HG02642 (cell line): ENCODE measurements around the gene CWC15.
"Not testable (repeated sequence)": the region's sequence is repeated elsewhere in the genome, so short reads cannot be mapped to it uniquely, and the experiment has no call there.

Source experiments
- ATAC-seq: cut with Tn5 transposase; IDR thresholded peaks from one replicate; pipeline ENCODE4 v1.9.1; 2021; ENCODE audit warnings: mild to moderate bottlenecking; ENCODE audit not compliant: unreplicated experiment, poor library complexity

Gene CWC15

DNA sequence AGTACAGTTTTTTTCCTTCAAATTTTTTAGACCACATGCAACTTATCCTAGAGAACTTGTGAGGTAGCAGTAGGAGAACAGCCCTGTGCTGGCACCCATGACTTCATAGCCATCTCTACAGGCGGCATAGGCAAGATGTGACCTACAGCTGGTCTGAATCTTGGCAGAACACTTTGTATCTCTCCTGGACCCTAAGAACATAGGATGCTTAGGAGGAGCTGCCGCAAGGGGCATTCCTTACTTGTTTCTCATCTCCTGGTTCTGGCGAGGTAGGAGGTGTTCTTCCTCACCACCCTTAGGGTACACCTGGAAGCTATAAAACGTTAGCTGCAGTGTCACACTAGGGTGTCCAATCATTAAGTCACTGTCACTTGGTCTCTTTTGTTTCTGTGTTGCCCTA lies 16.4 kb downstream of the CWC15 start:
- no peak for ATAC-seq

DNA sequence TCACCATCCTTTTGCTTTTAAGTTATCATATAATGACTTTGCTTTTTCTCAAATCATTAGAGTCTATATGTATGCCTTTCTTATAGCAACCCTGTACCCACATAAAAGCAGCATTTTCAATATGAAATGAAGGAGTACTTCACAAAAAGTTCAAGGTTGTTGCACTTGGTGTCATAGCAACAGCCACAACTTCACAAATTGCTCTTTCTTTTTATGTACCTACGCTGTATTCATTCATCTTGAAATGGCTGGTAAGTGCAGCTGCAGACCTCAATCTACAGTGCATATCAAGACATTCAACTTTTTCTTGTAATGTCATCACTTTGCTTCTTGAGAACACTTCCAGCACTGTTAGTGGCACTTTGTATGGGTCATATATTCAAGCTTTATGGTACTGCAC lies 18.6 kb downstream of the CWC15 start:
- no peak for ATAC-seq

DNA sequence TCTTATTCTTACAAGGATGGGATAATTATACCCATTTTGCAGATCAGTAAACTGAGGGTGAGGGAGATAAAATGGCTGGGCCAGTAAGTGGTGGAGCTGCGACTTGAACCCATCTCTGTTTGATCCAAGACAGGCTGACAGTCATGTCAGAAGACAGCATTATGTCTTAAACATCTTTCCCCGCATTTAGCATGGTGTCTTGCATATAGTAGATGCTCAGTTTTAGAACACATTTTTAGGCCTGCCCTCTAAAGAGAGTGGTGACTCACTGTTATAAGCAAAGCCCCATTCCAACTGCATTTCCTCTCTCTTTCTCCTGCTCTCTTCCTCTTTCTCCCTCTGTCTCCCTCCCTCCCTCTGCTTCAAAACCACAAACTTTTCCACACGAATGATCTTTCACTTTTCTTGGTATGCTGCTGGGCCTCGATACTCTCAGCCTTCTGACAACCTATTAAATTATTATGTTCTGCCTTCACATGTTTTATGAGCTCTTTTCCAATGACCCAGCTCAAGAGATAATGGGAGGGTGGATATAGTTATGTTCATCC lies 25.2 kb downstream of the CWC15 start:
- no peak for ATAC-seq

DNA sequence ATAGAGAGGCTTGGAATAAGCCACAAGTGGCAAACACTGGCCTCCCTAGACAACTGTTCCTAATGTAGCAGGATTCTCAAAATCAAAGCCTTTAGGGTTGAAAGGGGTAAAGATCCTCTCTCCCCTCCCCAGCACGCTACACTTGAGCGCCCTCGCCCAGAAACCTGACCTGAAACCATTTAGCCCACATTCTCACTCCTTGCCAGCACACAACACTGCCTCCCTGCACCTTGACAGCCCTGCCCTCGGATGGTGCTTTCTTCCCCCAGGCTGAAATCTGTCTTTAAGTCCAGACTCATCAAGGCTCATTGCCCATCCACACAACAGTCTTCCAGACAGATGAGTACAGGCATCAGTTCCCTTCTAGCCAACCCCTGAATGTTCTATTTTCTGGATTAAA lies 26.5 kb downstream of the CWC15 start:
- peak; percentile 53 for ATAC-seq

DNA sequence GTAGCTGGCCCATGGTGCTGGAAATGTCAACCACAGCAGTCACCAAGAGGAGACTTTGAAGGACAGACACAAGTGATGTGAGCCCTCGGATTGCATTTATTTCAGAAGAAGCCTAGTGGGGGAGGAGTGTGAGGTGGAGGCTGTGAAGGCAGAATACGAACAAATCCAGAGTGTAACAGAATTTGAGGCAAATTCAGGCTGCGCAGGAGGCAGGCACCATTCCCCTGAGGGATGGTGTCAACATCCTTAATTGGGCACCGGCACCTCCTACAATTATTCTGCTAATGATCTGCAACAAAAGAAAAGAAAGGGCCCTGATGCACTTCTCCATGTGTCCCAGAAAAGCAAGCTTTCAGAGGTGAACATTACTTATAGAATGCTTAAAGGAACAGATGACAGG lies 32.2 kb downstream of the CWC15 start:
- no peak for ATAC-seq

DNA sequence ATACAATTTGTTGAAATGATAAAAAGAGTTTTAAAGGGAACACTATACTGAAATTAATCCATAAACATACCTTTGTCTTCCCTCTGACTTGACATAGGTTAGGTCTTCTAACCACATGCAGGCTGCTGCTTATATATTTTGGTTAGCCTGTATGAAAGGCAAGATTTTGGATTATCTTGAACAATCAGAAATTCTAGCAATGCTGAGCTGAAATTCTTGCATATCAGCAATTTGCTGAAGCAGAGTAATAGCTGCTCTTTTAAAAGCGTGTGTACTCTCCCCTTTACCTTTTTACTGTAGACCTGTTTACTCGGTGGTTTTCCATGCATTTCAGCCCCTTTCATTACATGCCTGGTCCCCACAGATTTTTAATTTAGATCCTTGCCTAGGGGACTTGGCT lies 34.0 kb downstream of the CWC15 start:
- no peak for ATAC-seq

DNA sequence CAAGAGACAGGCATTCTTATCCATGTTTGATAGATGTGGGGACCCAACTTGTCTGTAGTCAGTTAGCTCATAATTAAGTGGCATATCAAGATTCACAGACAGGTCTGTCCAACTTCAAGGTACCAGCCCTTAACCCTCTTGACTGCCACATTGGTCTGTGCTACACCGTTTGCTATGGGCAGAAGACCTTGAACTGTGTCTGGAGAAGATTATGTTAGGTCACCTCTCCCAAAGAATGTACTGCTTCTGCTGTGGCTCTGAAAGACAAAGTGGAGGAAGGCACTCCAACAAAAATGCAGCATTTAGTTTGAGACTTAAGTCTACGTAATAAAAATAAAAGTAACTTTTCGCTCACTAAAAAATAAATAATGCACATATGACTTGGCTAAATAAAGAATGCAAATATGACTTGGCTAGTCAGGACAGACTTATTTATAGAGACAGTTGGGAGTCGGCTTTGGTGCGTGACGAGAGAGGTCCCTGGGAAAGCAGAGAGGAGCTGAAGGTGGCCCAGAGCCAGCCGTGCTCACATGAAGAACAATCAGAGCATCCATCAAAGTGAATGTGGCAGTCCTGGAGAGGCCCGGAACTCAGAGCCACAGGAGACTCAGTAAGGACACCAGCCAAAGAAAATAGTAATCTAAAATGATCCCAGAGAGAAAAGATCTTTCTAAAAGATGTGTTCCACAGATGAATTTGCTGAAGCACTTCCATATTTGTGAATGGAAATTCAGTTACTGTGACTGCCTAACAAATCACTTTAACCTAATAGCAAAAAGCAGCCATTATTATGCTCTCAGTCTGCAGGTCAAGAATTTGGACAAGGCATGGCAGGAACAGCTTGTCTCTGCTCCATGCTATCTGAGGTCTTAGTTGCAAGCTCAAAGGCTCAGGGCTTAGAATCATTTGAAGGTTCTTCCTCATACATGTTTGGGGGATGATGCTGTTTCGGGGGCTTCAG lies 35.0 kb downstream of the CWC15 start:
- ATAC-seq = no peak

DNA sequence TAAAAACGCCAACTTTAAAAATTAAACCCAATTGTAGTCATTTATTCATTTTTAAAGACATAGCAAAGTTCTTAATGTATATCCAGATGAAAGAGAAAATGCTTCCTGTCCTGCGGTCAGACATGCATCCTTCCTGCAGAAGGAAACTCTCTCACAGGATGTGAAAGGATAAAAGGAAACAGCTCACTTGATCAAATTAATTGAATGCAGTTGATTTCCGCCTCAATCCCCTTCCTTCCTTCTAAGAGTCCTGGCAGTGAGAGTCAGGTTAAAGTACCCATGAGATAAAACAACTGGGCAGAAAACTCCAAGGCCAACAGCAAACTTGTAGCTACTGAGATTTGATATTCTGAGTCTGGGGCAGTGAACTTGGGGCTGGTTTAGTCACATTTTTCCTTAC lies 38.5 kb downstream of the CWC15 start:
- ATAC-seq = no peak

DNA sequence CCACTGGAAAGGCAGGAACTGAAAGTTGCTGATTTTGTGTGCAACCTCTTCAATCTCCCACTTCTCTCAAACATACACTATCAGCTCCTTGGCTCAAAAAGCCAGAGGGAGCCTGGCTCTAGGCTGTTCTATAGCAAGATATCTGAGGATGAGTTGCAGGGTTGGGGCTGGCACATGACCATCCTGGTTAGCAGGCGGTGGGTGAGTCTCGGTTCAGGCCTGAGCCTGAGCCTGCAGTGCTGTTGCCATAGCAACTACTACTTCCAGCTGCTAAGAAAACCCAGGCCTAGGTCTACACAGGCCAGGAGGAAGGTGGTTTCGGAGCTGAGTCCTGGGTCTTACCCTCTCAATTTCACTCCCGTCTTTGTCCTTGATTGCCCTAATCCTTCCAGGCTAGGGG lies 39.0 kb downstream of the CWC15 start:
- ATAC-seq = no peak

DNA sequence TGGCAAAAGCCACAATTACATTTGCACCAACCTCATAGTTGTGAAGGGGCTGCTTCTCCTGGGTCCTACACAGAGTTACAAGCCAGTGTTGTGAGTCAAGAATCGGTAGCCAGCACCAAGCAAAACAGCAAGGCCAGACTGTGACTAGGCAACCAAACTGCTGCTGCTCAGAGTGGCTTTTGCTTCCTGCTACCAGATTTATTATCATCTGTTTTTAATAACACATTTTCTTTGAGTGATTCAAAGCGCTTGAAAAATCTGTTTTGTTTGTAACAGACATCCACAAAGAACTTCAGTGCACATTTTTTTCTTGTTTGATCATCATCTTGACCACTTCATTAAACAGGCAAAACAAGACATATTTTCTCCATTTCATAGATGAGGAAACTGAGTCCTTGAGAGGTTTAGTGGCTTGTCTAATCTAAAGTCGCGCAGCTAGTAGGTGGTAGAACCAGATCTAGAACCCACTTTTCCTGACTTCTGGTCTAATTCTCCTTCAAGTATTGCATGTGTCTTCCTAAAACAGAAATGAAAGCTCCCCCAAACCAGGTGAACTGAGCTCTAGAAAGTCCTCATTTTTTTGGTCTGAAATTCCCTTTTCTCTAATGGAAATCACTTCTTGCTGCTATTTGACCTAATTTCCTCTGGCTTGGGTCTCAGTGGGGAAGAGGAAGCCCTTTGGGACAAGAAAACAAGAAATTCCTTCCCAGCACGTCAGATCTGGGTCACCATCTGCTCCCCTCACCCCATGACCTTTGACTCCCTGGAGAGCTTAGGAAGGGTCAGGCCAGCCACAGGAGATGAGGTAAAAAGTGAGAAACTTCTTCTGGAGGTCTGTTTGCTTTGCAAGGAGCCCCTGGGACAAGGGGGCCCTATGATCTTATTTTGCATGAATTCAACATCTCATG lies 39.9 kb downstream of the CWC15 start:
- ATAC-seq = no peak

DNA sequence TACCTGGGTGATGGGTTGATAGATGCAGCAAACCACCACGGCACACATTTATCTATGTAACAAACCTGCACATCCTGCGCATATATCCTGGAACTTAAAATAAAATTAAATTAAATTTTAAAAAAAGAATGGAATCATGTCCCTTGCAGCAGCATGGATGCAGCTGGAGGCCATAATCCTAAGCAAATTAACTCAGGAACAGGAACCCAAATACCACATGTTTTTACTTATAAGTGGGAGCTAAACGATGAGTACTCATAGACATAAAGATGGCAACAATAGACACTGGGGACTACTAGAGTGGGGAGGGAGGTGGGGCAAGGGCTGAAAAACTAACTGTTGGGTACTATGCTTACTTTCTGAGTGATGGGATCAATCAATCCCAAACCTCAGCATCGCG lies 40.9 kb downstream of the CWC15 start:
- ATAC-seq = no peak

DNA sequence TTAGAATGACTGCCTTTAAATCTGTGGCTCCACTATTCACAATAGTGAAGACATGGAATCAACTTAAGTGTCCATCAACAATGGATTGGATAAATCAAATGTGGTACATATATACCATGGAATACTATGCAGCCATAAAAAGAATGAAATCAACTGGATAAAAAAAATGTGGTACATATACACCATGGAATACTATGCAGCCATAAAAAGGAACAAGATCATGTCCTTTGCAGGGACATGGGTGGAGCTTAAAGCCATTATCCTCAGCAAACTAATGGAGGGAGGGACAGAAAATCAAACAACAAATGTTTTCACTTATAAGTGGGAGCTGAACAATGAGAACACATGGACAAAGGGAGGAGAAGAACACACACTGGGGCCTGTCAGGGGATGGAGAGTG lies 41.3 kb downstream of the CWC15 start:
- ATAC-seq = not testable (repeated sequence)

DNA sequence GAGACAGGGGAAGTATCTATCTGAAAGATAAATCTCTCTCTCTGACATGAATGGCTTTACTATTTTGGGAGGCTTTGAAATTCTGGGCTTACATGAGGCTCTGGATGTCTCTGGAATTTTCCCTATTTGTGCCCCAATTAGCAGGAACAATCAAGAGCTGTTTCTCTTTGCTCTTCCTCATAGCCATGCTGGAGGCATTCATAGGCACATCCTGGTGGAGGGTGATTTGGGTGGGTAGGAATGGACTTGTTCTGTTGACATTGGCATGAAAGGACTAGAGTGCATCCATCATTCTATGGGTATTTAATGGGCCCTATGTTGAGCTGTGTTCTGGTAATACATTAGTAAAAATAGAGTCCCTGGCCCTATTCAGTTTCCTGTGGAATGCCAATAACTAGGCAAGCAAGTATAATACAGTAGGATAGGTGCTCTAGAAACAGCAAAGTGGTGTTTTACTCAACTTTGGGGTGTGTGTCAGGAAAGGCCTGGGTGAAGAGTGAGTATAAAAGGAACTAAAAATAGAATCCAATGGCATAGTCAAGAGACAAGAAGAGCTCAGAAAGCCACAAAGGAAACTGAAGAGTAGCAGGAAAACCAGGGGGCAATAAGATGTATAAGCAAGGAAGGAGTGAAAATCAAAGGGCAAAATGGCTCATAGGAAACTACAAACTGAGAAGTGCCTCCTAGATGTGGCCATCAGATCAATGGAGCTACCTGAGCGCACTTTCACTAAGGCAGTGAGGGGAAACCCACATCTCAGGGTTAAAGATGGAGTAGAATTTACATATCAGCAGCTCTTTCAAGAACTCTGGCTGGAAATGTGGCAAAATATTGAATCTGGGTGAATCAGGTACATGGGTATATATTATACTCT lies 45.0 kb downstream of the CWC15 start:
- no peak for ATAC-seq

DNA sequence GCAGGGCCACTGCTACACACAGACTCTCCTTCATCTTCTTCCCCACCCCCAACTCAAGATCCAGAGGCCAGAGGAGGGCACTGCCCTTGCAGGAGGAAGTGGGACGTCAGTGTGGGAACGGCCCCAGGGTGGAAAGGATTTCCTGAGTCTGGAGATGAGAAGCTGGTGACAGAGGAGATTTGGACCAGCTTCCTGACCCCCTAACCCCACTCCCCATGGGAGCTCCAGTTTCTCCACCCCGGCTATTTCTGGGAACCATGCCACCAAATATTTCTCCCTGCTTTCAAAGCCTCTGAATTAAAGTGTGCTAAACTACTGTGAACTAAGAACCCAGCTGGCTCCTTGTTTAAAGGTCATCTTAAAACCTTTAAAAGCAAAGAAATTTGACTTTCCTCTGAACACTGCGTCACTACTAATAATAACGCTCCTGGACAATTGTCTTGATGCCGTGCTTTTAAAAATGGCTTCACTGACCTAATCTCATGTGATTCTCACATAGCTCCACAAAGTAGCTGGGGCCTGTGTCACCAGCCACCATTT lies 46.6 kb downstream of the CWC15 start:
- no peak for ATAC-seq

DNA sequence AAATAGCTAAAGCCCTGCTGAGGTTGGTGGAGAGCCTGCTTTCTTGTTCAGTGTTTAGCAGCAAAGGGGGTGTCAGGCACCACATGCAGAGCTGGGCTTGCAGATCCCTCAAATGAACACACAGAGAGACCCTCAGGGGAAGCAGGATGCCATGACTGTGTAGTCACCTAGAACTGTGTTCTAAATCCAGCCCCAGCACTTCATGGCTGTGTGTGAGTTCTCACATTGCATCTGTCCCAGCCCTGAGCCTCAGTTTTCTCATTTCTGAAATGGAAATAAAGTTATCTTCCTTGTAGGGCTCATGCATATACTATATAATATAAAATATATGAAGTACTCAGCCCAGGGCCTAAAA lies 47.1 kb downstream of the CWC15 start:
- no peak for ATAC-seq

DNA sequence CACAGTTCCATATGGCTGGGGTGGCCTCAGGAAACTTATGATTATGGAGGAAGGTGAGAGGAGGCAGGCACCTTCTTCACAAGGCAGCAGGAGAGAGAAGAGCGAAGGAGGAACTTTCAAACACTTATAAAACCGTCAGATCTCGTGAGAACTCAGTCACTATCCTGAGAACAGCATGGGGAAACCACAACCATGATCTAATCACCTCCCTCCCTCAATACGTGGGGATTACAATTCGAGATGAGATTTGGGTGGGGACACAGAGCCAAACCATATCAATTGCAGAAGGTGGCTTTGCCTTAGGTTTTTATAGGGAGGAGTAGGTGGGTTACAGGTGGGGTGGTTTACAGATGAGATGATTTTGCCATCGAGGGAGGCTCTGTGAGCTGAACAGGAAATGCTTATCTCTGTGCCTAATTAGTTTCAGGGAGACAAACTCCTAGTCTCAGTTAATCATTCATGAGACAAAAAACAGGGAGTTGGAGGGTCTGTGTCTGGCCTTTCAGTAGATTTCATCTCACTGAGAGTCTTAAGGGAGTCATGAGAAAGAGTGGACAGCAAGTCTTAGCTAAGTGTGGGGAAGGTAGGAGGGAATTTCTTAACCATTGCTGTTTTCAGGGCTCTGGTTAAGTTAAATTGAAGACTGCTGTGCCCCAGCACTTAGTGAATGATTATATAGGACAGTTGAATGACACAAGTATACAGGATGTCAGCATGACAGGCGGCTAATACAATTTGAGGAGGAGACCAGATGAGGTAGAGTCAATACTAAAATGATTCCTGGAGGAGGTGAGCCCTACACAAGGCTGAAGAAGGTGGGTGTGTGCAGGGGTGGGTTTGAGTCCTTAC lies 47.7 kb downstream of the CWC15 start:
- ATAC-seq = peak; percentile 78

DNA sequence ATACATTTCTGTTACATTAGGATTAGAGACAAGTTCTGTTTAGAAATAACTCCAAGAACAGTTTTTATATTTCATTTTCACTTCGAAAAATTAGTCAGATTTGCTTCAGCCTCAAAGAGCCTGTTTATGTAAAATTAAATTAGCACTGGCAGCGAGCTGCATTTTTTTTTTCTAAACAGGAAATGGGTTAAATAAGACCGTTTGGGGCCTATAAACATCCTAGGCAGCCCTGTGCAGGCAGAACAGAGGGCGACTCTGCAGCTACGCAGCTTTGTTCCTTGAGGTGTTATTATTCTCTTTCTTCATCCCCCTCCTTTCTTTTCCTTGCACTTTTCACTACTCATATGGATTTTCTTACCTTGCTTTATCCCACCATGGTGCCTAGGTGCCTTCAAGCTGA lies 48.7 kb downstream of the CWC15 start:
- ATAC-seq = no peak

DNA sequence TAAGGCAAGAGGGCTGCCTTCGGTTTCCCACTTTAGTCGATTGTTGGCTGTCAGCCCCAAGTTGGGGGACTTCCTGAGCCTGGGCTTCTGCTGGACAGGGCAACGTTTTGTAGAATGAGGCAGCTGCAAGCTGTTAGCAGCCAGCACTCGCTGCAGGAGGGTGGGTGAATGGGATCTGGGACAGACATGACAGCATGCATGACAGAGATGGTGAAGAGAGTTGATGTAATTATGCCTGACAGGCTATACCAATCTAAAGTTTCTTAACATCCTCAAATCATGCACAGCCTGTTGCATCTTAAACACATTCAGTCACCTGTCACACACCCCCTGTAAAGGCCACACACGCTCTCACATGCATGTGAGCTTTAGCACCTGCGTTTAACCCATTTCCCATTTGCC lies 49.2 kb downstream of the CWC15 start:
- no peak for ATAC-seq

DNA sequence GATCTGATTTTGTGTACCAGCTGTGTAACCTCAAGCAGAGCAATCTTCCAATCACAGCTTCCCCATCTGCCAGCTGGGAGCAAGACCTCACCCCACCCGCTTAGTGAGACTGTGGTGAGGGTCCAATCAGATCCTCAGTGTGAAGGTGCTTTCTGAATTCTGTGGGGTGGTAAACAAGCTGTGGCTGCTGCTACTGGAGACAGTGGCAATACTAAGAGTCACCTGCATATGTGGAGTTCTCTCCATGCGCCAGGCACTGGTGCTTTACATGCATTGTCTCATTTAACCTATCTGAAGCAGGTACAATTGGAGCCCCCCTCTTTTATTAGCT lies 50.4 kb downstream of the CWC15 start:
- ATAC-seq = no peak
